GM18868 (cell line): ENCODE results near the gene TNRC18.

ENCODE experiments used
- ATAC-seq: cut with Tn5 transposase; IDR thresholded peaks from one replicate; pipeline ENCODE4 v1.9.1; 2021; ENCODE audit warnings: mild to moderate bottlenecking, moderate library complexity; ENCODE audit not compliant: unreplicated experiment

TNRC18 gene

GRCh38 chr7:5408777-5409176 lies 14.9 kb downstream of the TNRC18 start:
- no peak for ATAC-seq

DNA sequence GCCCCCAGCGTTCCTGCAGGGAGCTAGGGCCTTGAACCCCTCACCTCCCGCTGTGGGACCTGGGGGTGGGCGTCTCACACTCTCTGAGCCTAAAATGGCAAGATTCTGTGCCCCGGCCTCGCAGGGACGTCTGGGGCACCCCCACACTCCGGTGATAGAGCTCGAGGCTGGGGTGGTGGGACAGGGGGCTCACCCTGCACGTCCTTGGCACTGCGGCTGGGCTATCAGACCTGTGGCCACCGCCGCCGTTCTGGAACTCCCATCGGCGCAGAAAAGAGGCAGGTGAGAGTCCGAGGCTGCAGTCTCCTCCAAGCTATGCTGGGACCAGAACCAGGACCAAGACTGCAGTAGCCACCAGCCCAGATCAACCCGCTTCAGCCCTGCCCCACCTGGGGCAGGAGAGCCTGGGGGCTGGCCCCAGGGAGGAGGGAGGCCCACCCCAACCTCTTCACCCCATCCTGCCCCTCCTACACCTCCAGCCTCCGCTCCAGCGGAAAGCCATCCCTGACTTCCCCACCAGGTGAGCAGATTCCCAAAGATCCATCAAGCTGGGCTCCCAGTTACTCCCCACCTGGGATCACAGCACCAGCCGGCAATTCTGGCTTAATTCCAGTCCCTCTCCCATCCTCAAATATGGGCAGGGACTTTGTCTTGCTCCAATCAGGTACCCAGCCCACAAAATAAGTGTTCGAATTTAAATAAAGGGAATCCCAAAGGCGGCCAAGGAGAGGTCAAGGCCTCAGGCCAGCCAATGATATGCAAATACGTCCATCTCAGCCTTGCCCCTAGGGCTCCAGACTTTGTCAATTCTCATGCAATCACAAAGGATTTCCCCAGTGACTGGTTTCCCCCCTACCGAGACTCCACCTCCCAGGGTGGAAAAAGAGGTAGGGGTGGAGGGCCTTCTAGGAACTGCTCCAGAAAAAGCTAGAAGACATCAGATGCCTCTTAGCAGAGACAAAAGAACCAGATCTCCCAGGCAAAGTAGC lies 16.4 kb downstream of the TNRC18 start:
- ATAC-seq, result no peak

GRCh38 chr7:5404421-5404826 lies 19.2 kb downstream of the TNRC18 start:
- ATAC-seq, result no peak

GRCh38 chr7:5403442-5403841 lies 20.2 kb downstream of the TNRC18 start:
- no peak for ATAC-seq

GRCh38 chr7:5397736-5398135 lies 25.9 kb downstream of the TNRC18 start:
- no peak for ATAC-seq

GRCh38 chr7:5396999-5397663 lies 26.5 kb downstream of the TNRC18 start:
- ATAC-seq, result peak; percentile 86

- peak; percentile 56 for ATAC-seq
Observed at GRCh38 chr7:5396542-5396941, 27.1 kb downstream of the TNRC18 start.

DNA sequence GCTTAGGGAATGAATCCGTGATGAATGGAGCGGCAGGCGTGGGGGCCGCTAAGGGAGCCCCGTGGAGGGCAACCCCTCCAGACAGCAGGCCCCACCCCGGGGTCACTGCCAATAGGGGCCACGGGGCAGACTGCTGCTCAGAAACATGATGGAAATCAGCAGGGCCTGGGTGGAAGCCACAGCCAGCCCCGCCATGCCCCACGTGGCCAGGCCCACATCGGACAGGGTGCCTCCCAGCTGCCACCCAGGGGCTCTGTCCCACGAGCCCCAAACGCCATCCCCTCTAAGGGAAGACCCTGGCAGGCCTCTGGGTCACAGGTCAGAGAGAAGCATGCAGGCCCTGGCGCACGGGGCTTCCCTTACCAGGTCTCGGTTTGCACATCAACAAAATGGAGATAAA lies 28.4 kb downstream of the TNRC18 start:
- no peak for ATAC-seq

DNA sequence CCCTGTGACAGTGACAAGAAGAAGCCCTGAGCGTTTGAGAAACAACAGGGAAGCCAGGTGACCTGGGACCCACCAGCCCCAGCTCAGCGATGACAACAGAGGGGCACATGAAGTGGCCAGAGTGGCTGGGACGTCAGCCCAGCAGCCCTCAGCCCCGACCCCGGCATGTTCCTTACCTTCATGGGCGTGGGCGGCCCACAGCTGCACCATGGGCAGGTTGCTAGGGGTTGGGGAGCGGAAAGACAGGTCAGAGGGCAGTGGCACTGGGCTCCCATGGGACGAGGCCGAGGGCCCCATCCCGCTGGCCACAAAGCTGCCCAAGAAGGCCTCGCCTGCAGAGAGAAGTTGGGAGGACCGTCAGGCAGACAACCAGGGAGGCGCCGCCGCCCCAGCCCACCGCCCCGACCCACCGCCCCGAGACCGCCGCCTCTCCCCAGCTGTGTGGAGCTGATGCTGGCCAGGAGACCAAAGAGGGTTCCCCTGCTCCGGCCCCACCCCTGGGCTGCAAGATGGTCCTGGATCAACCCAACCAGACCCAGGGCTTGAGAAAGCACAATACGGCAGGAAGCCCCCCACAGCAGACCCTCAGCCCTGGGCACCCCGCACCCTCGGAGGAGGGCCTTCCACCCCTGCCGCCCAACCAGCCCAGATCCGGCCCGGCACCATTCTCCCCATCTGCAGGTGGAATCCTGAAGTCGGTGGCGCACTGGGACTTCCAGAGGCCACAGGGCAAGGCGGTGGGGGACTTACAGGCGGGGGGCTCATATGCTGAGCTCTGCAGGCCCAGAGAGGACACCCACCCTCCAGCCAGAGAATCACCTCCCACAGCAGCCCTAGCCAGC lies 29.1 kb downstream of the TNRC18 start:
- ATAC-seq, result no peak

DNA sequence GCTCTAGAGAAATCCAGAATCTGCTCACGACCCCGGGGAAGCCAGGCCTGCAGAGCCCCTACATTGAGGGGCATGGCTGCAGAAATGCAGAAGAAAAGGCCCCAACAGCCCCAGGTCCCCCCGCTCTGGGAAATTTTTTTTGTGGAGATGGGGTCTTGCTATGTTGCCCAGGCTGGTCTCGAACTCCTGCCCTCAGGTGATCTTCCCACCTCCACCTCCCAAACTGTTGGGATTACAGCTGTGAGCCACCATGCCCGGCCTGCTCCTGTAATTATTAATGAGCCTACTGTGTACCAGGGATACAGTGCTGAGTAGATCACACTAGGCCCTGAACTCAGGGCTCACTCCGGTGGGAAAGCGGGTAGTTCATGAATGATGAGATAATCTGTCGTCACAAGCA lies 29.9 kb downstream of the TNRC18 start:
- no peak for ATAC-seq

- no peak for ATAC-seq
Observed at GRCh38 chr7:5393328-5393727, 30.3 kb downstream of the TNRC18 start.

- no peak for ATAC-seq
Observed at GRCh38 chr7:5390918-5391317, 32.7 kb downstream of the TNRC18 start.

DNA sequence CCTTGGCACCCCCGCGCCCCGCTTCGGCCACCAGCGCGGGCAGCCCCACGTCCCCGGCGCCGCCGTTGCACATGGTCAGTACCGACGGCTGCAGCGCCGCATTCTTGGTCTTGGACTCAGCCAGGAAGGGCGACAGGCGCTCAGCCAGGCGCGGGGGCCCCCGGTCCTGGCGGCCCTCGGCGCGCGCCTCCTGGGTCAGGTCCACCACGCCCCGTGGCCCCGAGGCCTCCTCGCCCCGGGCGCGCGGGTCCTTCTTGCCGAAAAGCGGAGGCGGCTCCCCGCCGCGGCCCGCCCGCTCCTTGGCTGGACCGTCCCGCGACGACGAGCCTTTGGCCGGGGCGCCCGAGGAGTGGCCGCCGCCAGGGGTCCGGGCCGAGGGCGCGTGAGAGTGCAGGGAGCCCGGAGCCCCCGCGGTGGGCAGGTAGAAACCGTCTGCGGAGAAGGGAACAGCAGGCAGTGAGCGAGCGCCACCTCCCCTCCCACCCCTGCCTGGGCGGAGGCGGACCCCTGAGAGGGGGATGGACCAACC lies 34.7 kb downstream of the TNRC18 start:
- no peak for ATAC-seq

DNA sequence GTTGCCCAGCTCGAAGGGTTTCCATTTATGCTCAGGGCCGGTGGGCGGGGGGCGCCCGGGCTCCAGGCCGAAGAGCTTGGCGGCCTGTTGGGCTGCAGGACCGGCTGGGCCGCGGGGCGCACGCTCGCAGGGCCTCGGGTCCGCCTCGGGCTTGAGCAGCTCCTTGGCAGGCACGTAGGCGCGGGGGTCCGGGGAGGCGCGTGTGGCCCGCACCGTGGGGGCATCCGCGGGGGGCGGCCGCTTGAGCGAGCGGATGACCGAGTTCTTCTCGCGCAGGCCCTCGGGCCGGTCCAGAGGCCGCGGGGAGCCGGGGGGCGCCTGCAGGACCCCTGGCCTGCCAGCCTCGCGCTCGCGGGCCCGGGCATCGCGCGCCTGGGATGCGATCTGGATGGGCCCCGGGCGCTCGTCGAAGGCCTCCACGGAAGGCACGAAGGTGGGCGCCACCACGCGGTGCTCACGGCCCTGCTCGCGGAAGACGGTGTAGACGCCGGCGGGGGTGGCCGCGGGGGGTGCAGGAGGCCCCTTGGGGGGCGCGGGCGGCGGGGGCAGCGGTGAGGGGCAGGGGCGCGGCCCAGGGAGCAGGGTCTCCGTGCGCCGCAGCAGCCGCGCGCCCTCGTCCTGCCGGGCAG lies 35.2 kb downstream of the TNRC18 start:
- no peak for ATAC-seq

GRCh38 chr7:5387711-5388245 lies 35.9 kb downstream of the TNRC18 start:
- no peak for ATAC-seq

GRCh38 chr7:5384618-5385017 lies 39.0 kb downstream of the TNRC18 start:
- ATAC-seq, result no peak

DNA sequence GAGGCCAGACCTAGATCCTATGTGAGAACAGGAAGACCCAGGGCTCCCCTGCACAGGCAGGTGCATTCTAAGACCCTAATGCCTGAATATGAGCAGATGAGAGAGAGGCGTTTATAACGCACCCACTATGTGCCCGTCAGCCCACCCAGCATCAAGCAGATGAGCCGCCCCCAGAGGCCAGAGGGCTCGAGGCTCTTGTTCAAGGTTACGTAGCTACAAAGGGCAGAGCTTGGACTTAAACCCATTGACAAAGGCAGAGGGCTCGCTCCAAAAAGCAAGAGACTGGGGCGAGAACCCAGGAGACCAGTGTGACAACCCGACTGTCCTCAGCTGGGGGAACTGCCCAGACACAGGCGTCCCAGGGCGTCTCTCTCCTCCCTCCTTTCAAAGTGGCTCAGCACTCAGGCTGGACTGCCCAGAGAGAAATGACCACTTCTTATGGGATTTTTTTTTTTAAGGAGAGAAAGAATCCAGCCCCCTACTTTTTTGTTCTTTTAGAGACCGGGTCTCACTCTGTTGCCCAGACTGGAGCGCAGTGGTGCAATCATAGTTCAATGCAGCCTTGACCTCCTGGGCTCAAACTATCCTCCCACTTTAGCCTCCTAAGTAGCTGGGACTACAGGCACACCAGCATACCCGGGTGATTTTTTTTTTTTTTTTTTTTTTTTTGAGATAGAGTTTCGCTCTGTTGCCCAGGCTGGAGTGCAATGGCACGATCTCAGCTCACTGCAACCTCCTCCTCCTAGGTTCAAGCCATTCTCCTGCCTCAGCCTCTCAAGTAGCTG lies 40.1 kb downstream of the TNRC18 start:
- ATAC-seq, result no peak

GRCh38 chr7:5382281-5382892 lies 41.2 kb downstream of the TNRC18 start:
- ATAC-seq, result no peak
